Gastroesophageal sphincter (tissue), 4 donors: ENCODE data around the gene SLC66A1. TPM values are rescaled to one million over a fixed set of nuclear protein-coding genes. Genes with fewer than 3 reads are reported as not detected.

Experiments
- ATAC-seq: fragments of 150-250 bp; one replicate; pipeline ENCODE4 v1.9.1; 2016; ENCODE audit warnings: mild to moderate bottlenecking, moderate library complexity
- H3K27ac ChIP-seq, 4 donors: fragments of 200-600 bp; sonication (generic) in 3 of 4; 1 replicate in 3 of 4; 2 replicates in 1 of 4; pipeline ENCODE4 v1.5.1; 2016 to 2019
- H3K27me3 ChIP-seq: fragments of 200-600 bp; sonication (generic); one replicate; pipeline ENCODE4 v1.5.1; 2019
- H3K36me3 ChIP-seq, 2 donors: fragments of 200-600 bp; sonication (generic); one replicate each; pipeline ENCODE4 v1.5.1; 2019; ENCODE audit warnings: control low read depth in 1 of 2
- H3K4me1 ChIP-seq, 3 donors: fragments of 200-600 bp; sonication (generic); 1 replicate in 2 of 3; 2 replicates in 1 of 3; pipeline ENCODE4 v1.5.1; 2016 to 2019; ENCODE audit warnings: control low read depth in 2 of 3
- H3K4me3 ChIP-seq, 2 donors: fragments of 200-600 bp; sonication (generic); one replicate each; pipeline ENCODE4 v1.5.1; 2019; ENCODE audit warnings: mild to moderate bottlenecking in 1 of 2, moderate library complexity in 1 of 2
- H3K9me3 ChIP-seq, 3 donors: fragments of 200-600 bp; sonication (generic); one replicate each; pipeline ENCODE4 v1.5.1; 2017 to 2019; ENCODE audit warnings: control low read depth in 2 of 3
- EP300 ChIP-seq: sonication (generic); formaldehyde crosslinking; IDR thresholded peaks from one replicate; pipeline ENCODE4 v1.6.1; 2017; ENCODE audit warnings: antibody characterized with exemption, mild to moderate bottlenecking
- POLR2A ChIP-seq, 2 donors: fragments of 450-650 bp; IDR thresholded peaks; one replicate each; pipeline ENCODE4 v1.6.1; 2017; ENCODE audit warnings: antibody characterized with exemption in 2 of 2, mild to moderate bottlenecking in 2 of 2, moderate library complexity in 1 of 2
- POLR2AphosphoS5 ChIP-seq: sonication (generic); formaldehyde crosslinking; IDR thresholded peaks from one replicate; pipeline ENCODE4 v1.6.1; 2017; ENCODE audit warnings: antibody characterized with exemption
- WGBS, 2 donors: methylation state at CpG; one replicate each; pipeline ENCODE4 v1.1.5; 2018; ENCODE audit warnings: low coverage in 1 of 2; 5-methylcytosine and 5-hydroxymethylcytosine counted together
- total RNA-seq, 4 donors: library from RNA; depleted of rRNA; stranded (reverse); fragments of >200 nt; gene quantifications; one replicate each; pipeline ENCODE4 v1.1.0, GENCODE V29; 2016
- TF ChIP-seq, protein P1 (sequence below), 4 experiments: fragments of 200-600 bp in 2 of 4; fragments of 450-650 bp in 2 of 4; sonication (generic) in 1 of 4; IDR thresholded peaks; one replicate each; pipeline ENCODE4 v1.5.1; 2017 to 2019; ENCODE audit warnings: antibody characterized with exemption in 4 of 4, mild to moderate bottlenecking in 2 of 4, moderate library complexity in 2 of 4

Gene SLC66A1
- total RNA-seq, 4 donors from 2014 or later = 8.1 to 12.3 (median 11.7) TPM

DNA sequence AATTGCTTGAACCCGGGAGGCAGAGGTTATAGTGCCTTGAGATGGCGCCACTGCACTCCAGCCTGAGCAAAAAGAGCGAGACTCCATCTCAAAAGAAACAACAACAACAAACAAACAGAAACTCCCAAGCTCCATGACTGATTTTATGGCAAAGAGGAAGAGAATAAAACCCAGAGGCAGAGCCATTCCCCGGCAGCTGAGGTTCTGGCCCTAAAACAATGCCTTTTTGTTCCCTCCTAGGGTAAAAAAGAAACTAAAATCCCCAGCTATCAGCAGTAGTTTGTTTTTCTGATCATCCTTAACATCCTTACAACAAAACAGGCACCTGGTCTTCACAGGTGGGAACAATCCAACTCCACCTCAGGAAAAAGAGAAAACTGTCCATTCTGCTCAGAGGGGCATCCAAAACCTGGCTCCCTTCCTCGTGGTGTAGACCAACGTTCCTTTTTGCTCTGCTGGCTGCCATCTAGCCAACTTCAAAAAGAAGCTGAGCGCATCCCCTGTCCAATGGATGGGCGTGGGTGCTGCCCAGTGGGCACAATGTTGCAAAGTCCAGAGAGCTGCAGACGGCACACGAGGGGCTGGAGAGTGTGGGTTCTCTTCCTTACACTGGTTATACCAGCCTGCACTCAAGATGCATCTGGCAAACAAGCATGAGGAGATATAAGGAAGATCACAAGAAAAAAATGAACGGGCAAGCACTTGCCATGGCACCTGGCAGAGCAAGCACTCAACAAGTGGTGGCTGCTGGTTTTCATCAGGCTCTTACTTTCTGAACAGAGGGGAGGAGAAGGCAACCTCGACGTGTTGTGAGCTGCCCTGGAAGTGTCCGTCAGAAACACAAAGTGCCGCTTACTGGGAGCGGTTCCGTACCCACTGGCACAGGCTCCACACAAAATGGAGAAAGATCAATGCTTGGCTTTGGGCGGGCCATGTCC is 54.7 kb downstream of the SLC66A1 start:
- 74 to 83% methylated on average over 4 to 15 of the region's 18 CpGs for WGBS, 2 donors
- Histone ChIP-seq H3K27me3 (no peaks in the 10 kb centered on the region), H3K9me3 (no peaks in the 10 kb centered on the region), H3K27ac (peak overlapping the region in 3 of 4 donors; percentile 49 to 64 (median 62)), H3K4me3 (no peak overlapping the region), H3K36me3 (peaks cover 0 to 35% of the 10 kb centered on the region in 2 donors), H3K4me1 (peaks cover 0 to 91% (median 12%) of the 10 kb centered on the region in 3 donors)
- TF ChIP-seq POLR2AphosphoS5 (no peak), POLR2A (IDR thresholded peaks at IDR 0.05) (no peak), EP300 (no peak)
- TF ChIP-seq, protein P1, sequence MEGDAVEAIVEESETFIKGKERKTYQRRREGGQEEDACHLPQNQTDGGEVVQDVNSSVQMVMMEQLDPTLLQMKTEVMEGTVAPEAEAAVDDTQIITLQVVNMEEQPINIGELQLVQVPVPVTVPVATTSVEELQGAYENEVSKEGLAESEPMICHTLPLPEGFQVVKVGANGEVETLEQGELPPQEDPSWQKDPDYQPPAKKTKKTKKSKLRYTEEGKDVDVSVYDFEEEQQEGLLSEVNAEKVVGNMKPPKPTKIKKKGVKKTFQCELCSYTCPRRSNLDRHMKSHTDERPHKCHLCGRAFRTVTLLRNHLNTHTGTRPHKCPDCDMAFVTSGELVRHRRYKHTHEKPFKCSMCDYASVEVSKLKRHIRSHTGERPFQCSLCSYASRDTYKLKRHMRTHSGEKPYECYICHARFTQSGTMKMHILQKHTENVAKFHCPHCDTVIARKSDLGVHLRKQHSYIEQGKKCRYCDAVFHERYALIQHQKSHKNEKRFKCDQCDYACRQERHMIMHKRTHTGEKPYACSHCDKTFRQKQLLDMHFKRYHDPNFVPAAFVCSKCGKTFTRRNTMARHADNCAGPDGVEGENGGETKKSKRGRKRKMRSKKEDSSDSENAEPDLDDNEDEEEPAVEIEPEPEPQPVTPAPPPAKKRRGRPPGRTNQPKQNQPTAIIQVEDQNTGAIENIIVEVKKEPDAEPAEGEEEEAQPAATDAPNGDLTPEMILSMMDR (IDR thresholded peaks at IDR 0.05) = no peak
- ATAC-seq = no peak

DNA sequence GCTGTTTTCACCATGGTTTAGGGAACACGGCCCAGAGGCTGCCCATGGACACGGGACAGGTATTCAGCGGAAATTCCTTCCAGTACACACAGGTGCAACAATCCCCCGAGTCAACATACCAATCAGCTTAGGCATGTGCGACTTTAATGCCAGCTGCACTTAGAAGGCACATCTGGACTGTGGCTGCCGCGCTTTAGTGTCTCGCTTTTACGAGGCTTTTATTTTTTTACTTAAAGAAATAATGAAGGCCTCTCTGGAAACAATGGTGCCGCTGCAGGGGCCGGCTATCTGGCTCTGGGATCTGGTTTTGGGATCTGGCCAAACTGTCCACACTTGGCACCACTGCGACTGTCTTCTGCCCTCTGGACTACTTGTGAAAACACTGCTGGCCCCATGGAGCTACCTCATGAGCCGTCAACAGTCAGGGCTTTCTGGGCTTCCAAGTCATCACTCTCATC is 55.5 kb downstream of the SLC66A1 start:
- peaks cover 0 to 90% (median 12%) of the 10 kb centered on the region in 3 donors for H3K4me1 ChIP-seq
- H3K27ac ChIP-seq = peak overlapping the region in 3 of 4 donors; percentile 3 to 62 (median 11)
- H3K27me3 ChIP-seq = no peaks in the 10 kb centered on the region

DNA sequence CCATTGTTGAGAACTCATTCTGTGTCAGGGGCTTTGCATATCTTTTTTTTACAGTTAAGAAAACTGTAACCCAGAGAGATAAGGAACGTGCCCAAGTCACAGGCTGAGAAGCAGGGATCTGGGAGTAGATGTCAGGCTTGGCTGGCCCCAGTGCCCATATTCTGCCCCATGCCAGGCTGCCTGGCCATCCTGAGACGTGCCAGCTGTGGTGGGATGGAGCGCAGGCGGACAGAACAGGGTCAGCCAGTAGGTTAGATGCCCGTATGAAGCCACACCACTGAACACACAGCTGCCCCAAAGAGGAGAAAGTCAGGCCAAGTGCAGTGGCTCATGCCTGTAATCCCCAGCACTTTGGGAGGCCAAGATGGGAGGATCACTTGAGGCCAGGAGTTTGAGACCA is 55.9 kb downstream of the SLC66A1 start:
- WGBS, 2 donors = no CpG with 5 or more reads among the region's 5 CpGs
- Histone ChIP-seq H3K9me3 (no peaks in the 10 kb centered on the region), H3K27me3 (no peaks in the 10 kb centered on the region), H3K4me3 (no peak overlapping the region), H3K4me1 (peaks cover 0 to 90% (median 16%) of the 10 kb centered on the region in 3 donors), H3K36me3 (peaks cover 0 to 36% of the 10 kb centered on the region in 2 donors), H3K27ac (peak overlapping the region in 2 of 4 donors; percentile 11 to 62)
- no peak for ATAC-seq
- TF ChIP-seq EP300 (no peak), POLR2A (IDR thresholded peaks at IDR 0.05) (no peak), POLR2AphosphoS5 (no peak)
- TF ChIP-seq, protein P1 (IDR thresholded peaks at IDR 0.05) = no peak

More for the DNA sequence above, 55.5 kb downstream of the SLC66A1 start:
- no peaks in the 10 kb centered on the region for H3K9me3 ChIP-seq
- no peak overlapping the region for H3K4me3 ChIP-seq
- WGBS, 2 donors = 69 to 77% methylated on average over 7 to 10 of the region's 13 CpGs
- ATAC-seq = no peak
- H3K36me3 ChIP-seq = peaks cover 0 to 40% of the 10 kb centered on the region in 2 donors
- TF ChIP-seq POLR2A (IDR thresholded peaks at IDR 0.05) (no peak), POLR2AphosphoS5 (no peak), EP300 (no peak)
- TF ChIP-seq, protein P1 (IDR thresholded peaks at IDR 0.05) = no peak

DNA sequence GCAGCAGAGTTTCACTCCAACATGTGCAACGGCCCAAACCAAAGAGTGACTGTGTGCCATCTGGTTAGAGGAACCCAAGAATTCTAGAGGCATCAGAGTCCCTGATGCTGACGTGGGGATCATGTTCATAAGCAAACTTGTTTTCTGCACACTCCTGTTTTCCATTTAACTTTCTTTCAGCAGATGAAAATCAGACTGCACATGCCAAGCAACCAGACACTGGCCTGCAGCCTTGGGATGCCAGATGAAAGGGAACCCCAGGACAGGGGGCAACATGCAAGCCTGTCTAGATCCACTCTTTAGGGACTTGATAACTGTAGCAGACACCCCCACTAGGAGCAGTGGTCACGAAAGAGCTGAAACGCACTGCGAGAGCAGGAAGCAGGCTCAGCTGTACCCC is 56.8 kb downstream of the SLC66A1 start:
- peak overlapping the region in 2 of 4 donors; percentile 38 to 50 for H3K27ac ChIP-seq
- TF ChIP-seq, protein P1 (IDR thresholded peaks at IDR 0.05) = no peak
- no peak for TF ChIP-seq POLR2AphosphoS5
- no peak for TF ChIP-seq POLR2A (IDR thresholded peaks at IDR 0.05)
- TF ChIP-seq EP300 = no peak

More for the DNA sequence above, 56.8 kb downstream of the SLC66A1 start:
- no peak for ATAC-seq
- H3K9me3 ChIP-seq = no peaks in the 10 kb centered on the region
- 80 to 86% methylated on average over 1 of the region's 5 CpGs for WGBS, 2 donors
- no peaks in the 10 kb centered on the region for H3K27me3 ChIP-seq
- no peak overlapping the region for H3K4me3 ChIP-seq
- peaks cover 0 to 36% of the 10 kb centered on the region in 2 donors for H3K36me3 ChIP-seq
- peaks cover 0 to 90% (median 18%) of the 10 kb centered on the region in 3 donors for H3K4me1 ChIP-seq
